HepG2 (cell line): Measurements from ENCODE around the gene TIPRL. TPM values are rescaled to one million over a fixed set of nuclear protein-coding genes. Genes with fewer than 3 reads are reported as not detected.

Source experiments
- ATAC-seq: fragments of 200-7000 bp; cut with Tn5 transposase; 3 replicates; pipeline ENCODE4 v1.9.1; 2020; ENCODE audit warnings: mild to moderate bottlenecking, moderate library complexity
- BruUV-seq: library from RNA; stranded (reverse); fragments of 400-500 nt; replicated peaks from 2 replicates; lab custom pipeline; 2021; lab: Mats Ljungman, UMichigan
- CTCF ChIA-PET: fragments of 300-600 bp; formaldehyde crosslinking; extraction: SDS; loops from one replicate; lab custom pipeline; 2021; ENCODE audit warnings: low total read pairs, inconsistent platforms, low intra/inter-chr PET ratio; lab: Yijun Ruan, JAX
- POLR2A ChIA-PET: fragments of 350-600 bp; sonication (Branson Sonifier 250); formaldehyde crosslinking; loops from one replicate; lab custom pipeline; 2020; ENCODE audit warnings: antibody characterized with exemption, inconsistent platforms; lab: Yijun Ruan, JAX
- DNase-seq: peaks from one replicate; pipeline ENCODE4 v3.0.0-alpha.2; 2015; ENCODE audit warnings: low spot score
- FAIRE-seq: peaks from 3 replicates; lab custom pipeline; 2011; peaks lifted over from hg19 to GRCh38; lab: Jason Lieb, UNC
- H2AFZ ChIP-seq: one replicate; pipeline ENCODE4 v1.6.1; 2011; ENCODE audit warnings: low read length, inconsistent platforms
- H3K27ac ChIP-seq: fragments of 300-600 bp; 3 replicates; pipeline ENCODE4 v1.8.0; 2011; ENCODE audit warnings: mixed run types, mild to moderate bottlenecking, mixed read lengths, low read length, inconsistent platforms; ENCODE audit not compliant: insufficient read depth; ENCODE audit errors: extremely low read length
- H3K27me3 ChIP-seq, 2 experiments: fragments of 200-600 bp in 1 of 2; 2 replicates in 1 of 2; 3 replicates in 1 of 2; pipeline versions ENCODE4 v1.6.0 to v1.8.0; 2011; ENCODE audit warnings: low read length in 2 of 2, mild to moderate bottlenecking in 2 of 2, moderate library complexity in 2 of 2, inconsistent platforms in 1 of 2; ENCODE audit not compliant: insufficient read depth in 2 of 2, control insufficient read depth in 1 of 2
- H3K36me3 ChIP-seq, 2 experiments: fragments of 200-600 bp in 1 of 2; replicated peaks in 1 of 2; 2 replicates in 1 of 2; 3 replicates in 1 of 2; pipeline versions ENCODE4 v1.5.1 to v1.8.0; 2011; ENCODE audit warnings: low read length in 2 of 2, inconsistent platforms in 1 of 2; ENCODE audit not compliant: insufficient read depth in 2 of 2, control insufficient read depth in 1 of 2
- H3K4me1 ChIP-seq: 2 replicates; pipeline ENCODE4 v1.5.1; 2012; ENCODE audit warnings: low read length, inconsistent platforms; ENCODE audit not compliant: insufficient read depth
- H3K4me2 ChIP-seq: 2 replicates; pipeline ENCODE4 v1.6.0; 2011; ENCODE audit warnings: low read depth, low read length, inconsistent platforms
- H3K4me3 ChIP-seq, 3 experiments: fragments of 200-600 bp in 1 of 3; sonication (generic), shearing (Covaris generic) in 1 of 3; replicated peaks in 1 of 3; 2 replicates each; pipeline ENCODE4 v1.5.1; 2011 to 2016; ENCODE audit warnings: low read length in 3 of 3, inconsistent platforms in 2 of 3, low read depth in 2 of 3, mild to moderate bottlenecking in 2 of 3, control low read depth in 1 of 3, mixed read lengths in 1 of 3; ENCODE audit not compliant: insufficient read depth in 1 of 3
- H3K79me2 ChIP-seq: one replicate; pipeline ENCODE4 v1.6.1; 2011; ENCODE audit warnings: low read length, inconsistent platforms; ENCODE audit not compliant: insufficient read depth
- H3K9ac ChIP-seq: 2 replicates; pipeline ENCODE4 v1.6.0; 2011; ENCODE audit warnings: mild to moderate bottlenecking, low read depth, low read length, inconsistent platforms; ENCODE audit not compliant: insufficient read depth
- H3K9me3 ChIP-seq: 2 replicates; pipeline ENCODE4 v1.5.1; 2012; ENCODE audit warnings: mild to moderate bottlenecking, low read length
- H4K20me1 ChIP-seq: 2 replicates; pipeline ENCODE4 v1.6.0; 2011; ENCODE audit warnings: inconsistent platforms, mild to moderate bottlenecking, low read length, moderate library complexity; ENCODE audit not compliant: insufficient read depth
- ATRX ChIP-seq: sonication (generic); formaldehyde crosslinking; IDR thresholded peaks from 2 replicates; pipeline ENCODE4 v1.4.0; 2020; ENCODE audit warnings: missing genetic modification reagents, borderline replicate concordance
- MATR3 ChIP-seq: sonication (generic); formaldehyde crosslinking; IDR thresholded peaks from 2 replicates; pipeline ENCODE4 v1.4.0; 2020; ENCODE audit warnings: missing genetic modification reagents
- NR2F2 ChIP-seq: IDR thresholded peaks from 2 replicates; pipeline ENCODE4 v1.6.1; 2012; ENCODE audit warnings: low read depth, inconsistent platforms, borderline replicate concordance
- PCBP1 ChIP-seq: fragments of 200-400 bp; formaldehyde crosslinking; IDR thresholded peaks from 2 replicates; pipeline ENCODE4 v1.6.1; 2017; ENCODE audit warnings: mild to moderate bottlenecking, low read depth, low read length, borderline replicate concordance
- TCF12 ChIP-seq, 2 experiments: fragments of 450-650 bp in 1 of 2; sonication (generic) in 1 of 2; formaldehyde crosslinking in 1 of 2; IDR thresholded peaks; 2 replicates each; pipeline versions ENCODE4 v1.6.1 to v1.8.0; 2017 to 2022; ENCODE audit warnings: antibody characterized with exemption in 1 of 2, mild to moderate bottlenecking in 1 of 2, missing genetic modification reagents in 1 of 2, moderate library complexity in 1 of 2
- ZNF446 ChIP-seq: sonication (generic); formaldehyde crosslinking; IDR thresholded peaks from 2 replicates; pipeline ENCODE4 v1.5.0; 2020; ENCODE audit warnings: mild to moderate bottlenecking, missing genetic modification reagents
- ZNF788 ChIP-seq: sonication (generic); formaldehyde crosslinking; IDR thresholded peaks from 2 replicates; pipeline ENCODE4 v1.5.0; 2020; ENCODE audit warnings: mild to moderate bottlenecking, missing genetic modification reagents, borderline replicate concordance
- WGBS: methylation state at CpG from one replicate; pipeline ENCODE4 v1.1.6; 2017; ENCODE audit warnings: low lambda C conversion rate; 5-methylcytosine and 5-hydroxymethylcytosine counted together
- in situ Hi-C: cut with HindIII; loops from 2 replicates; pipeline ENCODE4 v1.10.0; 2017; ENCODE audit warnings: low pct_unique_long_range_greater_than_20kb; ENCODE audit not compliant: extremely low pct_ligation_motif_present
- intact Hi-C: fragments of 100-400 bp; cut with micrococcal nuclease; formaldehyde crosslinking; loops from one replicate; pipeline ENCODE4 v1.10.0; 2022; ENCODE audit not compliant: unreplicated experiment
- polyA plus RNA-seq, 8 experiments: library from polyadenylated mRNA; depleted of rRNA in 3 of 8; stranded (reverse) in 7 of 8; unstranded in 1 of 8; fragments of >200 nt; fragmentation: Illumina TruSeq in 4 of 8; extraction: Trizol in 4 of 8; gene quantifications; 2 replicates each; pipeline versions ENCODE4 v1.2.1 to v1.2.3, GENCODE V29; 2011 to 2016; ENCODE audit warnings: low read depth in 4 of 8, missing spikeins in 1 of 8, mixed read lengths in 1 of 8; ENCODE audit not compliant: insufficient read depth in 1 of 8
- total RNA-seq, 5 experiments: library from RNA; depleted of rRNA; stranded (reverse); fragments of >200 nt; fragmentation: Illumina TruSeq; extraction: Trizol; gene quantifications; 2 replicates each; pipeline ENCODE4 v1.2.3, GENCODE V29; 2016; ENCODE audit warnings: low read depth in 1 of 5
- TF ChIP-seq, protein P1 (sequence below): sonication (generic); formaldehyde crosslinking; conservative IDR thresholded peaks from 2 replicates; pipeline ENCODE4 v1.4.0; 2020; ENCODE audit warnings: mild to moderate bottlenecking, missing genetic modification reagents, moderate library complexity
- TF ChIP-seq, protein P2 (sequence below): sonication (generic); formaldehyde crosslinking; conservative IDR thresholded peaks from 2 replicates; pipeline ENCODE4 v1.8.1; 2023; ENCODE audit warnings: missing genetic modification reagents
- TF ChIP-seq, protein P3 (sequence below): sonication (generic); formaldehyde crosslinking; IDR thresholded peaks from 2 replicates; pipeline ENCODE4 v1.8.0; 2022; ENCODE audit warnings: missing genetic modification reagents, mild to moderate bottlenecking, borderline replicate concordance
- TF ChIP-seq, protein P4 (sequence below): IDR thresholded peaks from 2 replicates; pipeline ENCODE4 v1.6.1; 2018; ENCODE audit warnings: missing genetic modification reagents, mild to moderate bottlenecking, missing compliant biosample characterization
- TF ChIP-seq, protein P5 (sequence below): IDR thresholded peaks from 2 replicates; pipeline ENCODE4 v1.4.0; 2020; ENCODE audit warnings: mild to moderate bottlenecking, missing genetic modification reagents

The TIPRL gene
- total and polyA plus RNA-seq, 2 of the 13 experiments (the other 11 are each of a cell fraction or from before 2014, with no cell fraction given), result 10.1 to 22.8 TPM

DNA sequence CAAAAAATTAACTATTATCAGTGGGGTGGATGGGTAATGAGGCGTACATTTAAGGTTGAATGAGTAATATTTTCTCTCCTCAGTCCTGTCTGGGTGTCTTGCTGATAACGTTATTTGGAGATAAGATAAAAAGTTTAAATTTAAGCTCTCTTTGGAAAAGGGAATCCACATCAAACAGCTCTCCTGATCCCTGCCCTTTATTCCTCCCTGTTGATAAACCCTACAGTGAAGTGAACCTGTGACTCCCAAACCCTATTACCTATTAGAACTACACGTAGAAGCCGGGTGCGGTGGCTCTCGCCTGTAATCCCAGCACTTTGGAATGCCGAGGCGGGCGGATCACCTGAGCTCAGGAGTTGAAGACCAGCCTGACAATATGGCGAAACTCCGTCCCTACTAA is 32.1 kb upstream of the TIPRL start:
- BruUV-seq, result no TSS peak
- Histone ChIP-seq H4K20me1 (no peaks in the 10 kb centered on the region), H3K4me1 (peaks cover 10% of the 10 kb centered on the region), H3K27me3 (no peaks in the 10 kb centered on the region), H3K9me3 (no peaks in the 10 kb centered on the region), H3K4me3 (peak overlapping the region in 2 of 3 experiments; percentile 30 to 34; a peak in 2 of 6 replicates), H3K9ac (no peak overlapping the region), H2AFZ (peak overlapping the region; percentile 50), H3K27ac (no peak overlapping the region), H3K79me2 (no peaks in the 10 kb centered on the region), H3K4me2 (peak overlapping the region; percentile 62), H3K36me3 (no peaks in the 10 kb centered on the region)
- ATAC-seq (peak; percentile 27; the same call in 1 of the 3 replicates), DNase-seq (peak; percentile 43), FAIRE-seq (no peak)
- intact Hi-C loops, result loop anchor here (5.0 kb wide), 1 partner anchor 54 kb away; no protein-coding TSS in a partner anchor
- ChIA-PET CTCF (no interaction called here), POLR2A (no interaction called here)
- WGBS, result 7% methylated on average over 11 of the region's 11 CpGs
- in situ Hi-C loops, result no loop called here
- TF ChIP-seq, protein P1, sequence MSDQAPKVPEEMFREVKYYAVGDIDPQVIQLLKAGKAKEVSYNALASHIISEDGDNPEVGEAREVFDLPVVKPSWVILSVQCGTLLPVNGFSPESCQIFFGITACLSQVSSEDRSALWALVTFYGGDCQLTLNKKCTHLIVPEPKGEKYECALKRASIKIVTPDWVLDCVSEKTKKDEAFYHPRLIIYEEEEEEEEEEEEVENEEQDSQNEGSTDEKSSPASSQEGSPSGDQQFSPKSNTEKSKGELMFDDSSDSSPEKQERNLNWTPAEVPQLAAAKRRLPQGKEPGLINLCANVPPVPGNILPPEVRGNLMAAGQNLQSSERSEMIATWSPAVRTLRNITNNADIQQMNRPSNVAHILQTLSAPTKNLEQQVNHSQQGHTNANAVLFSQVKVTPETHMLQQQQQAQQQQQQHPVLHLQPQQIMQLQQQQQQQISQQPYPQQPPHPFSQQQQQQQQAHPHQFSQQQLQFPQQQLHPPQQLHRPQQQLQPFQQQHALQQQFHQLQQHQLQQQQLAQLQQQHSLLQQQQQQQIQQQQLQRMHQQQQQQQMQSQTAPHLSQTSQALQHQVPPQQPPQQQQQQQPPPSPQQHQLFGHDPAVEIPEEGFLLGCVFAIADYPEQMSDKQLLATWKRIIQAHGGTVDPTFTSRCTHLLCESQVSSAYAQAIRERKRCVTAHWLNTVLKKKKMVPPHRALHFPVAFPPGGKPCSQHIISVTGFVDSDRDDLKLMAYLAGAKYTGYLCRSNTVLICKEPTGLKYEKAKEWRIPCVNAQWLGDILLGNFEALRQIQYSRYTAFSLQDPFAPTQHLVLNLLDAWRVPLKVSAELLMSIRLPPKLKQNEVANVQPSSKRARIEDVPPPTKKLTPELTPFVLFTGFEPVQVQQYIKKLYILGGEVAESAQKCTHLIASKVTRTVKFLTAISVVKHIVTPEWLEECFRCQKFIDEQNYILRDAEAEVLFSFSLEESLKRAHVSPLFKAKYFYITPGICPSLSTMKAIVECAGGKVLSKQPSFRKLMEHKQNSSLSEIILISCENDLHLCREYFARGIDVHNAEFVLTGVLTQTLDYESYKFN, result no peak
- TF ChIP-seq, protein P2, sequence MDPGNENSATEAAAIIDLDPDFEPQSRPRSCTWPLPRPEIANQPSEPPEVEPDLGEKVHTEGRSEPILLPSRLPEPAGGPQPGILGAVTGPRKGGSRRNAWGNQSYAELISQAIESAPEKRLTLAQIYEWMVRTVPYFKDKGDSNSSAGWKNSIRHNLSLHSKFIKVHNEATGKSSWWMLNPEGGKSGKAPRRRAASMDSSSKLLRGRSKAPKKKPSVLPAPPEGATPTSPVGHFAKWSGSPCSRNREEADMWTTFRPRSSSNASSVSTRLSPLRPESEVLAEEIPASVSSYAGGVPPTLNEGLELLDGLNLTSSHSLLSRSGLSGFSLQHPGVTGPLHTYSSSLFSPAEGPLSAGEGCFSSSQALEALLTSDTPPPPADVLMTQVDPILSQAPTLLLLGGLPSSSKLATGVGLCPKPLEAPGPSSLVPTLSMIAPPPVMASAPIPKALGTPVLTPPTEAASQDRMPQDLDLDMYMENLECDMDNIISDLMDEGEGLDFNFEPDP (CRISPR knock-in tag), result no peak
- TF ChIP-seq, protein P3, sequence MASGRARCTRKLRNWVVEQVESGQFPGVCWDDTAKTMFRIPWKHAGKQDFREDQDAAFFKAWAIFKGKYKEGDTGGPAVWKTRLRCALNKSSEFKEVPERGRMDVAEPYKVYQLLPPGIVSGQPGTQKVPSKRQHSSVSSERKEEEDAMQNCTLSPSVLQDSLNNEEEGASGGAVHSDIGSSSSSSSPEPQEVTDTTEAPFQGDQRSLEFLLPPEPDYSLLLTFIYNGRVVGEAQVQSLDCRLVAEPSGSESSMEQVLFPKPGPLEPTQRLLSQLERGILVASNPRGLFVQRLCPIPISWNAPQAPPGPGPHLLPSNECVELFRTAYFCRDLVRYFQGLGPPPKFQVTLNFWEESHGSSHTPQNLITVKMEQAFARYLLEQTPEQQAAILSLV (CRISPR knock-in tag), result no peak
- TF ChIP-seq ZNF446 (CRISPR knock-in tag), result no peak
- TF ChIP-seq MATR3 (CRISPR knock-in tag), result no peak
- TF ChIP-seq NR2F2, result 0 out of 2 replicates have a peak, but pooled peaks have one; percentile 22
- TF ChIP-seq TCF12 (IDR thresholded peaks at IDR 0.05), result no peak
- TF ChIP-seq TCF12 (CRISPR knock-in tag; IDR thresholded peaks at IDR 0.05), result no peak
- TF ChIP-seq, protein P4, sequence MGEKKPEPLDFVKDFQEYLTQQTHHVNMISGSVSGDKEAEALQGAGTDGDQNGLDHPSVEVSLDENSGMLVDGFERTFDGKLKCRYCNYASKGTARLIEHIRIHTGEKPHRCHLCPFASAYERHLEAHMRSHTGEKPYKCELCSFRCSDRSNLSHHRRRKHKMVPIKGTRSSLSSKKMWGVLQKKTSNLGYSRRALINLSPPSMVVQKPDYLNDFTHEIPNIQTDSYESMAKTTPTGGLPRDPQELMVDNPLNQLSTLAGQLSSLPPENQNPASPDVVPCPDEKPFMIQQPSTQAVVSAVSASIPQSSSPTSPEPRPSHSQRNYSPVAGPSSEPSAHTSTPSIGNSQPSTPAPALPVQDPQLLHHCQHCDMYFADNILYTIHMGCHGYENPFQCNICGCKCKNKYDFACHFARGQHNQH (CRISPR knock-in tag), result no peak
- no peak for TF ChIP-seq ATRX (CRISPR knock-in tag)
- TF ChIP-seq ZNF788, result no peak
- TF ChIP-seq, protein P5, sequence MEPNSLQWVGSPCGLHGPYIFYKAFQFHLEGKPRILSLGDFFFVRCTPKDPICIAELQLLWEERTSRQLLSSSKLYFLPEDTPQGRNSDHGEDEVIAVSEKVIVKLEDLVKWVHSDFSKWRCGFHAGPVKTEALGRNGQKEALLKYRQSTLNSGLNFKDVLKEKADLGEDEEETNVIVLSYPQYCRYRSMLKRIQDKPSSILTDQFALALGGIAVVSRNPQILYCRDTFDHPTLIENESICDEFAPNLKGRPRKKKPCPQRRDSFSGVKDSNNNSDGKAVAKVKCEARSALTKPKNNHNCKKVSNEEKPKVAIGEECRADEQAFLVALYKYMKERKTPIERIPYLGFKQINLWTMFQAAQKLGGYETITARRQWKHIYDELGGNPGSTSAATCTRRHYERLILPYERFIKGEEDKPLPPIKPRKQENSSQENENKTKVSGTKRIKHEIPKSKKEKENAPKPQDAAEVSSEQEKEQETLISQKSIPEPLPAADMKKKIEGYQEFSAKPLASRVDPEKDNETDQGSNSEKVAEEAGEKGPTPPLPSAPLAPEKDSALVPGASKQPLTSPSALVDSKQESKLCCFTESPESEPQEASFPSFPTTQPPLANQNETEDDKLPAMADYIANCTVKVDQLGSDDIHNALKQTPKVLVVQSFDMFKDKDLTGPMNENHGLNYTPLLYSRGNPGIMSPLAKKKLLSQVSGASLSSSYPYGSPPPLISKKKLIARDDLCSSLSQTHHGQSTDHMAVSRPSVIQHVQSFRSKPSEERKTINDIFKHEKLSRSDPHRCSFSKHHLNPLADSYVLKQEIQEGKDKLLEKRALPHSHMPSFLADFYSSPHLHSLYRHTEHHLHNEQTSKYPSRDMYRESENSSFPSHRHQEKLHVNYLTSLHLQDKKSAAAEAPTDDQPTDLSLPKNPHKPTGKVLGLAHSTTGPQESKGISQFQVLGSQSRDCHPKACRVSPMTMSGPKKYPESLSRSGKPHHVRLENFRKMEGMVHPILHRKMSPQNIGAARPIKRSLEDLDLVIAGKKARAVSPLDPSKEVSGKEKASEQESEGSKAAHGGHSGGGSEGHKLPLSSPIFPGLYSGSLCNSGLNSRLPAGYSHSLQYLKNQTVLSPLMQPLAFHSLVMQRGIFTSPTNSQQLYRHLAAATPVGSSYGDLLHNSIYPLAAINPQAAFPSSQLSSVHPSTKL (CRISPR knock-in tag), result no peak
- TF ChIP-seq PCBP1, result no peak
